Prostate gland (tissue), 2 donors: ENCODE results near the gene ACOXL. TPM values are rescaled to one million over a fixed set of nuclear protein-coding genes. Genes with fewer than 3 reads are reported as not detected.
A peak's percentile ranks its signal among the peaks of the same experiment; 100 is the strongest.

Experiments used
- DNase-seq: peaks from one replicate; pipeline ENCODE4 v3.0.0-alpha.2; 2019; ENCODE audit warnings: low spot score
- H3K27ac ChIP-seq, 2 donors: fragments of 200-600 bp; sonication (generic); 2 replicates each; pipeline ENCODE4 v1.5.1; 2017 to 2019
- H3K27me3 ChIP-seq: fragments of 200-600 bp; sonication (generic); replicated peaks from 2 replicates; pipeline ENCODE4 v1.5.1; 2019; ENCODE audit not compliant: insufficient read depth
- H3K36me3 ChIP-seq, 2 donors: fragments of 200-600 bp; sonication (generic); 1 replicate in 1 of 2; 2 replicates in 1 of 2; pipeline versions ENCODE4 v1.5.1 to v1.8.1; 2017 to 2019
- H3K4me1 ChIP-seq: fragments of 200-600 bp; sonication (generic); replicated peaks from 2 replicates; pipeline ENCODE4 v1.5.1; 2019
- H3K4me3 ChIP-seq, 2 donors: fragments of 200-600 bp; sonication (generic); 2 replicates each; pipeline ENCODE4 v1.5.1; 2017 to 2019
- H3K9me3 ChIP-seq: fragments of 200-600 bp; sonication (generic); 2 replicates; pipeline ENCODE4 v1.5.1; 2017
- POLR2A ChIP-seq: fragments of 450-650 bp; IDR thresholded peaks from one replicate; pipeline ENCODE4 v1.6.1; 2016; ENCODE audit warnings: antibody characterized with exemption, mild to moderate bottlenecking
- POLR2AphosphoS5 ChIP-seq: sonication (generic); formaldehyde crosslinking; IDR thresholded peaks from one replicate; pipeline ENCODE4 v1.6.1; 2017; ENCODE audit warnings: antibody characterized with exemption
- WGBS: methylation state at CpG from one replicate; pipeline ENCODE4 v1.1.5; 2018; 5-methylcytosine and 5-hydroxymethylcytosine counted together
- intact Hi-C: fragments of 100-400 bp; cut with DNase I; formaldehyde crosslinking; loops from one replicate; pipeline ENCODE4 v1.14.2; 2022
- total RNA-seq, 2 donors: library from RNA; depleted of rRNA; stranded (reverse); fragments of >200 nt; gene quantifications; one replicate each; pipeline ENCODE4 v1.1.0, GENCODE V29; 2016
- TF ChIP-seq, protein P1 (sequence below), 4 experiments: fragments of 200-600 bp in 2 of 4; fragments of 450-650 bp in 2 of 4; sonication (generic) in 2 of 4; IDR thresholded peaks; 1 replicate in 3 of 4; 2 replicates in 1 of 4; pipeline ENCODE4 v1.5.1; 2016 to 2019; ENCODE audit warnings: antibody characterized with exemption in 4 of 4, mild to moderate bottlenecking in 2 of 4, moderate library complexity in 2 of 4

Gene ACOXL
- total RNA-seq, 2 donors from 2014 or later: 8.0 to 8.3 TPM

DNA sequence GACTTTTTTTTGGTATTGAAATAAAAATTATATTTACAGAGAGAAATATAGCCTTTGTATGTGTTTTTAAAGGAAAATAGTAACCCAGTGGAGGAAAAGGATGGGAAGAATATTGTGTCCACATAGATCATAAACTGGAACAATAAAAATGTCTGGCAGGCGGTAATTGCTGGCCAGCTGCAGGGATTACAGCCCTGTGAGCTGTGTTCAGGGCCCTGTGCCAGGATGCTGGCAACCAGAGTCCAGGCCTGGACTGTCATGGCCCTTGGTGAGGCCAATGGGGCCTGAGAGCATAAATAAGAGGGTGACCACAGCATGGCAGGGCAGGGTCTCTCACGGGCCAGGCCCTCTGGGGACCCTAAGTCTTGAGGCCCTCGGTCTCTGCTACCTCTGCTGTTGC, 171.2 kb downstream of the ACOXL start:
- H3K27ac ChIP-seq: no peak overlapping the region
- no peaks in the 10 kb centered on the region for H3K27me3 ChIP-seq
- no peak overlapping the region for H3K4me3 ChIP-seq
- no peaks in the 10 kb centered on the region for H3K36me3 ChIP-seq
- peak; percentile 32 for DNase-seq
- no peaks in the 10 kb centered on the region for H3K9me3 ChIP-seq
- WGBS: 59% methylated on average over 2 of the region's 3 CpGs
- intact Hi-C loops: no loop called here
- TF ChIP-seq POLR2AphosphoS5: peak; percentile 47
- TF ChIP-seq, protein P1, sequence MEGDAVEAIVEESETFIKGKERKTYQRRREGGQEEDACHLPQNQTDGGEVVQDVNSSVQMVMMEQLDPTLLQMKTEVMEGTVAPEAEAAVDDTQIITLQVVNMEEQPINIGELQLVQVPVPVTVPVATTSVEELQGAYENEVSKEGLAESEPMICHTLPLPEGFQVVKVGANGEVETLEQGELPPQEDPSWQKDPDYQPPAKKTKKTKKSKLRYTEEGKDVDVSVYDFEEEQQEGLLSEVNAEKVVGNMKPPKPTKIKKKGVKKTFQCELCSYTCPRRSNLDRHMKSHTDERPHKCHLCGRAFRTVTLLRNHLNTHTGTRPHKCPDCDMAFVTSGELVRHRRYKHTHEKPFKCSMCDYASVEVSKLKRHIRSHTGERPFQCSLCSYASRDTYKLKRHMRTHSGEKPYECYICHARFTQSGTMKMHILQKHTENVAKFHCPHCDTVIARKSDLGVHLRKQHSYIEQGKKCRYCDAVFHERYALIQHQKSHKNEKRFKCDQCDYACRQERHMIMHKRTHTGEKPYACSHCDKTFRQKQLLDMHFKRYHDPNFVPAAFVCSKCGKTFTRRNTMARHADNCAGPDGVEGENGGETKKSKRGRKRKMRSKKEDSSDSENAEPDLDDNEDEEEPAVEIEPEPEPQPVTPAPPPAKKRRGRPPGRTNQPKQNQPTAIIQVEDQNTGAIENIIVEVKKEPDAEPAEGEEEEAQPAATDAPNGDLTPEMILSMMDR (IDR thresholded peaks at IDR 0.05): no peak
- H3K4me1 ChIP-seq: no peaks in the 10 kb centered on the region

DNA sequence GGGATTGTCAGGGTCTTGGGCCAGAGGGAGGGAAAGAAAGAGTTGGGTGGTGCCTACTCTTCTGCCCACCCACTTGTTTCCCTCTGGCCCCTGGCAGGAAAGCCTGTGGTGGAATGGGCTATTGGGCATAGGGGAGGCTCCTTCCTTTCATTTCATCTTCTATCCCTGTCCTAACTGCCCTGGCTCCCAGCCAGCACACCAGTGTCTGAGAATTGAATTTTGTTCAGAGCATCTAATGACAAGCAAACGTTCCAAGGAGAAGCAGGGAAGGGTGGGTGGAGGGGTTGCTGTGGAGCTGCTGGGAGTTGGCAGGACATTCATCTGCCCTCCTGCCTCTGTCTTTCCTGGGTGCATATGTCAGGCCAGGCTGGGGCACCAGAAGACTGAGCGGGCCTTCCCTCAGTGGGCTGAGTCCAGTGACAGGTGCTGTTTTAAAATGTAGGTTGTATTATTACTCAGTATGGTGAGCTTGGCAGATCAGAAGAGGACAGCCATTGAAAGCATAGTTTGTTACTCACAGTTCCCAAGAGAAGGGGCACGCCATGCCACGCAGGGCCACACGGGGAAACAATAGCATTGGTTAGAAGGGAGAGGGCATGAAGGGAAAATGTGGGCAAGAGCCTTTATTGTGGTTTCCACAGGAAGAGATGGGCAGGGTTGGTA, 171.9 kb downstream of the ACOXL start:
- Histone ChIP-seq H3K36me3 (no peaks in the 10 kb centered on the region), H3K9me3 (no peaks in the 10 kb centered on the region), H3K27ac (no peak overlapping the region), H3K4me1 (no peaks in the 10 kb centered on the region), H3K27me3 (no peaks in the 10 kb centered on the region), H3K4me3 (no peak overlapping the region)
- intact Hi-C loops: no loop called here
- DNase-seq: no peak
- WGBS: 77% methylated on average over 5 of the region's 5 CpGs
- TF ChIP-seq POLR2AphosphoS5: no peak

DNA sequence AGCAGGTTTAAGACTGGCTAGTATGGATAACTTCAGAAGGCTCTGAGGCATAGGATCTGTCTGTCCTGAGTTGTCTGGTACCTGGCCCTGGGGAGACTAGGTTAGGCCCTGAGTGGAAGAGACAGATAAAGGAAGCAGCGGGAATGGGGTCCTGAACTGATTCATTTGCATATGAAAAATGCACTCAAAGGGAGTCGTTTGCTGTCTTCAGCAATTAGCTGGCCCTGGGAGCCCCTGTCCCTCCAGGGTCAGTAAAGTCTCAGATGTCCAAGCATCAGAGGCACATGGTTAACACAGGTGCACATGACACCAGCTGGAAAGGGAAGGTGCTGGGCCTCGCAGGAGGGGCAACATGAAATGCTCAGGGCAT, 172.4 kb downstream of the ACOXL start:
- no peaks in the 10 kb centered on the region for H3K27me3 ChIP-seq
- intact Hi-C loops: no loop called here
- 77% methylated on average over 3 of the region's 3 CpGs for WGBS
- DNase-seq: no peak
- H3K36me3 ChIP-seq: no peaks in the 10 kb centered on the region
- H3K4me1 ChIP-seq: no peaks in the 10 kb centered on the region
- no peak overlapping the region for H3K4me3 ChIP-seq
- H3K27ac ChIP-seq: no peak overlapping the region
- no peaks in the 10 kb centered on the region for H3K9me3 ChIP-seq
- no peak for TF ChIP-seq POLR2A
- TF ChIP-seq, protein P1 (IDR thresholded peaks at IDR 0.05): no peak
- TF ChIP-seq POLR2AphosphoS5: no peak

DNA sequence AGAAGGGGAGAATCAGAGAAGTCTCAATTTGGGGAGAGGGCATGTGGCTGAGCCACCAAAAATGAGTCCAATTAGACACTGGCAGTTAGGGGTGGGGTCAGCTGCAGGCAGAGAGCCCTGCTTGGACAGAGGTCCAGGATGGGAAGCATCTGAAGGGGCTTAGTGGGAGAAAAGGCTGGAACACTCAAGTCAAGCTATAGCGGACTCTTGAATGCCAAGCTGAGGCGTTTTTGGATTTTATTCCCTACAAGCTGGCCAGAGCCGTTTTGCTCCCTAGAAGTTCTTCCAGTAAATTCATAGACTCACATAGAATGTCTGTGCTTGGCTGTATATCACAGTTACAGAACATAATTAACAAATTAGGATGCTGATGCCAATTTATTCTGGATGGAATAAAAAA, 172.8 kb downstream of the ACOXL start:
- intact Hi-C loops: no loop called here
- no peak overlapping the region for H3K27ac ChIP-seq
- H3K27me3 ChIP-seq: no peaks in the 10 kb centered on the region
- 90% methylated on average over 3 of the region's 3 CpGs for WGBS
- no peak for DNase-seq
- TF ChIP-seq POLR2AphosphoS5 (no peak), POLR2A (no peak)
- TF ChIP-seq, protein P1 (IDR thresholded peaks at IDR 0.05): no peak
- no peaks in the 10 kb centered on the region for H3K4me1 ChIP-seq
- H3K4me3 ChIP-seq: no peak overlapping the region
- H3K36me3 ChIP-seq: no peaks in the 10 kb centered on the region
- H3K9me3 ChIP-seq: no peaks in the 10 kb centered on the region

DNA sequence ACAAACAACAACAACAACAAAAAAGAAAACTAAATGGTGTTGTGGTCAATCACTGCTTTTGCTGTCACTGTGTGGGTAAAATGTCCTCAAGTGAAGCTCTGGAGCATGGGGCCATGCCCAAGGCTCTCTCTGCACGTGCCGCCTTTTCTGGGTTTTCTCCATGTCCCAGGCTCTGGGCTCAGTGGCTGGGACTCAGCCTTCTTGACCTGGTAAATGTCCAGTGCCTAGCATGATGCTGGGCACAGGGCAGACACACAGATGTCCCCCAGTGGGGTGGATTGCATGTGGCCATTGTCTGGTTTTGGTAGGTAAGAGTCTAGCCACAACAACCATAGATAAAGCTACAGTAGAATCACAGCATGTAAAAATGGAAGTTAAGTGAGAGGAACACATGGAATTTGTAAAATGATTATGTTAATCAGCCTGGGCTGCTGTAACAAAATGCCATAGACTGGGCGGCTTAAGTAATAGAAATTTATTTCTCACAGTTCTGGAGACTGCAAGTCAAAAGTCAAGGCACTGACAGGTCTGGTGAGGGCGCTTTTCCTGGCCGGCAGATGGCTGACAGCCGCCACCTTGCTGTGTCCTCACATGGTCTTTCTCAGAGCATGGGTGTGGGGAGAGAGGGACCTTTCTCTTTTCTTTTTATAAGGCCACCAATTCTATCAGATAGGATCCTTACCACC, 174.4 kb downstream of the ACOXL start:
- H3K36me3 ChIP-seq: no peaks in the 10 kb centered on the region
- no peaks in the 10 kb centered on the region for H3K9me3 ChIP-seq
- TF ChIP-seq, protein P1 (IDR thresholded peaks at IDR 0.05): no peak
- no peak for TF ChIP-seq POLR2AphosphoS5
- TF ChIP-seq POLR2A: no peak
- H3K27me3 ChIP-seq: no peaks in the 10 kb centered on the region
- WGBS: 94% methylated on average over 6 of the region's 6 CpGs
- DNase-seq: no peak
- H3K4me1 ChIP-seq: no peaks in the 10 kb centered on the region
- no peak overlapping the region for H3K4me3 ChIP-seq
- intact Hi-C loops: no loop called here
- H3K27ac ChIP-seq: no peak overlapping the region
